ENCODE data around the gene ZC3H10. TPM values are rescaled to one million over a fixed set of nuclear protein-coding genes. Genes with fewer than 3 reads are reported as not detected.
"Not testable (repeated sequence)": the region's sequence is repeated elsewhere in the genome, so short reads cannot be mapped to it uniquely, and the experiment has no call there.

Gene ZC3H10
- total RNA-seq, 1 experiment from 2014 or later, result 4.4 TPM

GRCh38 chr12:56155256-56155845, 37.3 kb downstream of the ZC3H10 start:
- ChIA-PET POLR2A (ENCODE audit: unreplicated experiment) (interaction anchor here (0.6 kb wide), 1 partner anchor 171 kb away, joined by 3 read pairs; no protein-coding TSS in a partner anchor), CTCF (interaction anchor here (0.5 kb wide), 1 partner anchor 1349 kb away, joined by 3 read pairs; no protein-coding TSS in a partner anchor)
- Histone ChIP-seq H3K9me2 (ENCODE audit: insufficient read depth) (no peaks in the 10 kb centered on the region), H3K27me3 (ENCODE audit: insufficient read depth, low read depth) (no peaks in the 10 kb centered on the region), H2AFZ (no peak overlapping the region), H3K36me3 (ENCODE audit: low read depth) (peaks cover 11% of the 10 kb centered on the region), H3K4me3 (no peak overlapping the region), H3K4me1 (replicated peaks; ENCODE audit: insufficient read depth) (peaks cover 39% of the 10 kb centered on the region), H3K27ac (no peak overlapping the region), H3F3A (ENCODE audit: insufficient read depth, low read depth) (peaks cover 36% of the 10 kb centered on the region), H3K79me2 (ENCODE audit: low read depth) (peaks cover 30% of the 10 kb centered on the region), H3K4me2 (no peak overlapping the region), H4K20me1 (ENCODE audit: insufficient read depth) (peaks cover 12% of the 10 kb centered on the region), H3K9me3 (ENCODE audit: insufficient read depth, low read depth) (no peaks in the 10 kb centered on the region)
- no peak for TF ChIP-seq CTCF (conservative IDR thresholded peaks at IDR 0.05)
- TF ChIP-seq EZH2 (IDR thresholded peaks at IDR 0.05; ENCODE audit: low read depth), result no peak
- intact Hi-C loops (cut with micrococcal nuclease; ENCODE audit: unreplicated experiment), result loop anchor here (5.0 kb wide), 1 partner anchor 38 kb away; the partner anchor contains the start of genes RPL41 and ZC3H10
- BruUV-seq (replicated peaks), result no TSS peak
- no peak for DNase-seq

- Histone ChIP-seq H3K36me3 (ENCODE audit: low read depth) (peaks cover 24% of the 10 kb centered on the region), H4K20me1 (ENCODE audit: insufficient read depth) (peaks cover 21% of the 10 kb centered on the region), H3K4me1 (replicated peaks; ENCODE audit: insufficient read depth) (peaks cover 31% of the 10 kb centered on the region), H3K79me2 (ENCODE audit: low read depth) (peaks cover 42% of the 10 kb centered on the region), H3K4me2 (peak overlapping the region; percentile 78), H3F3A (ENCODE audit: insufficient read depth, low read depth) (peaks cover 44% of the 10 kb centered on the region)
- POLR2A ChIA-PET (ENCODE audit: unreplicated experiment), result interaction anchor here (1.3 kb wide), 1 partner anchor 29 kb away, joined by 4 read pairs; the partner anchor contains the start of gene ESYT1
- H3K9me2 ChIP-seq (ENCODE audit: insufficient read depth); H3K4me3 ChIP-seq; DNase-seq; H2AFZ ChIP-seq; BruUV-seq (replicated peaks); H3K9me3 ChIP-seq (ENCODE audit: insufficient read depth, low read depth); H3K27me3 ChIP-seq (ENCODE audit: insufficient read depth, low read depth); H3K27ac ChIP-seq: not testable (repeated sequence)
- CTCF ChIA-PET, result interaction anchor here (0.7 kb wide), 1 partner anchor 34 kb away, joined by 5 read pairs; no protein-coding TSS in a partner anchor
- intact Hi-C loops (cut with micrococcal nuclease; ENCODE audit: unreplicated experiment), result loop anchor here (5.0 kb wide), 1 partner anchor 39 kb away; the partner anchor contains the start of genes RPL41 and ZC3H10
These were observed 38.6 kb downstream of the ZC3H10 start for GRCh38 chr12:56156464-56157200.

GRCh38 chr12:56157201-56158028, 39.3 kb downstream of the ZC3H10 start:
- Histone ChIP-seq H4K20me1 (ENCODE audit: insufficient read depth) (peaks cover 21% of the 10 kb centered on the region), H3K27ac (peak overlapping the region; percentile 50), H3K4me1 (replicated peaks; ENCODE audit: insufficient read depth) (peaks cover 31% of the 10 kb centered on the region), H3K4me2 (peak overlapping the region; percentile 78), H3F3A (ENCODE audit: insufficient read depth, low read depth) (peaks cover 44% of the 10 kb centered on the region), H3K4me3 (peak overlapping the region; percentile 51), H3K9me3 (ENCODE audit: insufficient read depth, low read depth) (no peaks in the 10 kb centered on the region), H2AFZ (0 out of 2 replicates have a peak overlapping the region, but pooled peaks have one; percentile 67), H3K9me2 (ENCODE audit: insufficient read depth) (no peaks in the 10 kb centered on the region), H3K79me2 (ENCODE audit: low read depth) (peaks cover 44% of the 10 kb centered on the region), H3K27me3 (ENCODE audit: insufficient read depth, low read depth) (no peaks in the 10 kb centered on the region), H3K36me3 (ENCODE audit: low read depth) (peaks cover 29% of the 10 kb centered on the region)
- ChIA-PET CTCF (interaction anchor here (0.7 kb wide), 1 partner anchor 34 kb away, joined by 5 read pairs; no protein-coding TSS in a partner anchor), POLR2A (ENCODE audit: unreplicated experiment) (interaction anchor here (1.3 kb wide), 1 partner anchor 29 kb away, joined by 4 read pairs; the partner anchor contains the start of gene ESYT1)
- DNase-seq, result peak; percentile 78 to 82
- intact Hi-C loops (cut with micrococcal nuclease; ENCODE audit: unreplicated experiment), result loop anchor here (5.0 kb wide), 1 partner anchor 40 kb away; the partner anchor contains the start of genes RPL41 and ZC3H10
- TF ChIP-seq EZH2 (IDR thresholded peaks at IDR 0.05; ENCODE audit: low read depth) (no peak), CTCF (conservative IDR thresholded peaks at IDR 0.05) (peak; percentile 82)
- TSS peak; percentile 9 for BruUV-seq (replicated peaks)
